Measurements from ENCODE around the gene PLEKHM1.

PLEKHM1 gene

DNA sequence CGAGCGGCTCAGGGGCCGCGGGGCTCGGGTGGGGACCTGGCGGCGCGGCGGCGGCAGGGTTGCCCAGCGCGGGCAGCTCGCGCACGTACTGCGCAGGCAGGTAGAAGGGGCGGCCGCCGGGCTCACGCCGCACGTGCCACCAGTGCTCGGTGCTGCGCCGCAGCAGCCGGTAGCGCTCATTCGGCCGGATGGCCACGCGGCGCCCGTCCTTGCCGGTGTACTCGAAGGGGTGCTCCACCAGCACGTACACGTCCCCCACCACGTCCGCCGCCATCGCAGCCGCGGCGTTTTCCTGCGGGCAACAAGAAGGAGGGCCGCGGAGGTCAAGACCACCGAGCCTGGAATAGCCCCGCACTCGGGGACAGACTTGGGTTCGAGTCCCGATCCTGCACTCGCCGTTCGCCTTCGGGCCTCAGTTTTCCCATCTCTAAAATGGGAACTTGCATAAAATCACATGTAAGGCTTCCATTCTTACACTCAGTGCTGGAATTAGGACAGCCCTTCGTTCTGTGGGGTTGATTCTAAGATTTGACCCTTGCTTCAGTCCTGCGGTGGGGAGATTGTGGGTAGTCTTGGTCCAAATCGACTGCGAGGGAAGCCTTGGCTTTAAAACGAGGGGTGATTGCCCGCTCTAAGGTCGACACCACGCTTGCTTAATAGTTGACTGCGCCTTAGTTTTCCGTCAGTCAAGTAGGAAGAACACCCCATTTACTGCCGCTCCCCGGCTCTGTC lies 60.3 kb downstream of the PLEKHM1 start:
- TF ChIP-seq Cebpa-rat (IDR thresholded peaks at IDR 0.05): no peak
- H4K20me1 ChIP-seq: peaks cover 3 to 50% (median 26%) of the 10 kb centered on the region in 11 experiments; a peak in 16 of 22 replicates
- H3K27me3 ChIP-seq: no peaks in the 10 kb centered on the region; a peak in 1 of 22 replicates
- peak overlapping the region in 9 of 11 experiments; percentile 76 to 90 (median 85); a peak in 17 of 22 replicates for H3K27ac ChIP-seq
- H3K4me3 ChIP-seq: peak overlapping the region; percentile 38 to 80 (median 70); a peak in 15 of 20 replicates
- H3K9me3 ChIP-seq (replicated peaks in 1 of 11): no peaks in the 10 kb centered on the region
- H3K9ac ChIP-seq: peak overlapping the region in 9 of 11 experiments; percentile 73 to 85 (median 79); a peak in 17 of 22 replicates
- H3K4me1 ChIP-seq: peaks cover 76 to 97% (median 93%) of the 10 kb centered on the region in 10 experiments
- H3K36me3 ChIP-seq: peaks cover 0 to 15% (median 3%) of the 10 kb centered on the region in 11 experiments; a peak in 7 of 22 replicates
- peak overlapping the region; percentile 97 to 100 (median 99) for H3K4me2 ChIP-seq

DNA sequence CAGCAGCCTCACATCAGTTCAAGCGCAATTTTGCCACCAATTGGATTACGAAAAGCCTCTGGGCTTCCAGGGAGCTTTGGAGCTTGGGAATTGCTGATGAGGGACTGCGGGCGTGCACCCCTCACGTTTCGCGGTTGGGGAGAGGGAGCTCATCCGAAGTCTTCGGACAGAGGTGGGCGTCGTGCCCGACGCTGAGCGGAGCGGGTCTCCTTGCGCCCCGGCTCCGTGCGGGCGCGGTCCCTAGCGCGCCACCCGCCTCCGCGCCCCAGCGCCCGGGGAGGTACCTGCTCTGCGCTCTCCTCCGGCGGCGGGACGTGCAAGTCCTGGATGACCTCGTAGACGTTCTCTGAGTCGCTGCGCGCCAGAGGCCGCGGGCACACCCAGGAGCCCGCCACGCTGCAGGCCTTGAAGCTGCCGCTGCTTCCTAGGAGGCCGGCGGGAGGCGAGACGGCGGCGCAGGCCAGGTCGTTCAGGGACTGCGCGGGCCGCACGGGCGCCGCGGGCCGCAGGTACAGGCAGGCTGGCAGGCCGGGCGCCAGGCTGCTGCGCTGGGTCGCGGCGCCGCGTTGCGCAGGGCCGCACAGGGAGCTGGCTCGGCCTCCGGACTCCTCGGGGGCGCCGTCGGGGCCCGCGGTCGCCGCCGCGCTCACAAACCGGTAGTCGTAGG lies 61.0 kb downstream of the PLEKHM1 start:
- no peaks in the 10 kb centered on the region for H3K9me3 ChIP-seq (replicated peaks in 1 of 11)
- peaks cover 0 to 15% (median 0%) of the 10 kb centered on the region in 11 experiments; a peak in 6 of 22 replicates for H3K36me3 ChIP-seq
- no peak for TF ChIP-seq Cebpa-rat (IDR thresholded peaks at IDR 0.05)
- H3K27me3 ChIP-seq: no peaks in the 10 kb centered on the region; a peak in 1 of 22 replicates
- peak overlapping the region in 10 of 11 experiments; percentile 68 to 90 (median 85); a peak in 19 of 22 replicates for H3K27ac ChIP-seq
- H3K4me1 ChIP-seq: peaks cover 72 to 92% (median 87%) of the 10 kb centered on the region in 10 experiments
- H3K4me3 ChIP-seq: peak overlapping the region; percentile 38 to 70 (median 52); a peak in 17 of 20 replicates
- H3K9ac ChIP-seq: peak overlapping the region in 10 of 11 experiments; percentile 64 to 85 (median 77); a peak in 18 of 22 replicates
- H4K20me1 ChIP-seq: peaks cover 3 to 57% (median 27%) of the 10 kb centered on the region in 11 experiments; a peak in 16 of 22 replicates
- H3K4me2 ChIP-seq: peak overlapping the region; percentile 97 to 100 (median 99)

DNA sequence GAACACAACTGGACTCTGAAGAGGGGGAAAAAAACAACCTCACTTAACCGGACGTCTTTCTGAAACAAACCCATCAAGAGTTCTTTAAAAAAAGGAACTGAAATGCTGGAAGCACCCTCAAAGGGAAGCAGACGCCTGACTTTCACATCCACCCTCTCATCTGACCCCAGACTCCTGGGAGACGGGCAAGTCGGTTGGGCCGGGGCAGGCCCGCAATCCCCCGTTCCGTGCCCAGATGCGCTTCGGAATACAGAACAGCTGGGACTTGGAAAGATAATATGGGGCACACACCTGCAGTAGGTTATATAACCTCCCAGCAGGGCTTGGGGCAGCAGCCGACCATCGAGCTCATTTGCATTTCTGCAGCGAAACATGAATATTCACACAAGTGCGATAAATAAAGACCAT lies 61.6 kb downstream of the PLEKHM1 start:
- H3K4me2 ChIP-seq: peak overlapping the region; percentile 97 to 100 (median 99)
- no peak for TF ChIP-seq Cebpa-rat (IDR thresholded peaks at IDR 0.05)
- H3K9ac ChIP-seq: peak overlapping the region in 10 of 11 experiments; percentile 64 to 85 (median 77); a peak in 21 of 22 replicates
- peak overlapping the region; percentile 38 to 70 (median 52); a peak in 19 of 20 replicates for H3K4me3 ChIP-seq
- H3K36me3 ChIP-seq: peaks cover 0 to 18% (median 0%) of the 10 kb centered on the region in 11 experiments; a peak in 7 of 22 replicates
- H4K20me1 ChIP-seq: peaks cover 3 to 63% (median 31%) of the 10 kb centered on the region in 11 experiments; a peak in 16 of 22 replicates
- H3K27me3 ChIP-seq: no peaks in the 10 kb centered on the region; a peak in 1 of 22 replicates
- no peaks in the 10 kb centered on the region for H3K9me3 ChIP-seq (replicated peaks in 1 of 11)
- H3K4me1 ChIP-seq: peaks cover 74 to 88% (median 82%) of the 10 kb centered on the region in 10 experiments
- H3K27ac ChIP-seq: peak overlapping the region; percentile 51 to 90 (median 85); a peak in 21 of 22 replicates

DNA sequence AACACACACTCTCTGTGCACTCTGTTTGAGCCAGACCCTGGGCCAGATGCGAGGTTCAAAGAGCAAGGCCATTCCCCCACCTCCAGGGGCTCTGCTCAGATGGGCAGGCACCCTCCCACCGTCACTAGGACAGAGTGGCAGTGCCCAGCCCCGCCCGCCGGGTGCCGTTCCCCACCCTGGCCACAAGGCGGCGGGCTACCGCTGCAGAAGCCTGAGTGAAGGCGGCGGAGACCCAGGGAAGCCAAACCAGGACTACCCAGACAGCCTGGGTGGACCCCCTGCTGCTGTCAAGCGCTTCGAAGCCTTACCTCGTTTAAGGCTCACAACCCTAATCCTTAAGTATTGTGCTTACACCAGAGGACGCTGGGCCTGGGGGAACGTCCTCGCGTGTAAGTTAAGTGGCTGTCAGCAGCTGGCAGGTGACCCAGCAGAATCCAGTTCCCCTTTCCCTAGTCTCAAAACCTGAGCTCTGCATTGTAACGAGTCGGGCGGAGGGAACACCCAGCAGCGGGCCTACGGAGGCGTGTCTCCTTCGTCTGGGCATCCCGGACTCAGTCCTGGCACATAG lies 62.4 kb downstream of the PLEKHM1 start:
- TF ChIP-seq Cebpa-rat (IDR thresholded peaks at IDR 0.05): no peak
- peaks cover 3 to 69% (median 38%) of the 10 kb centered on the region in 11 experiments; a peak in 16 of 22 replicates for H4K20me1 ChIP-seq
- H3K9ac ChIP-seq: peak overlapping the region; percentile 46 to 85 (median 77); a peak in 21 of 22 replicates
- H3K27ac ChIP-seq: peak overlapping the region; percentile 51 to 90 (median 85); a peak in 21 of 22 replicates
- no peaks in the 10 kb centered on the region; a peak in 1 of 22 replicates for H3K27me3 ChIP-seq
- H3K4me2 ChIP-seq: peak overlapping the region; percentile 97 to 100 (median 99)
- no peaks in the 10 kb centered on the region for H3K9me3 ChIP-seq (replicated peaks in 1 of 11)
- peaks cover 70 to 81% (median 74%) of the 10 kb centered on the region in 10 experiments for H3K4me1 ChIP-seq
- peaks cover 0 to 20% (median 0%) of the 10 kb centered on the region in 11 experiments; a peak in 7 of 22 replicates for H3K36me3 ChIP-seq
- H3K4me3 ChIP-seq: peak overlapping the region; percentile 38 to 70 (median 52); a peak in 19 of 20 replicates

DNA sequence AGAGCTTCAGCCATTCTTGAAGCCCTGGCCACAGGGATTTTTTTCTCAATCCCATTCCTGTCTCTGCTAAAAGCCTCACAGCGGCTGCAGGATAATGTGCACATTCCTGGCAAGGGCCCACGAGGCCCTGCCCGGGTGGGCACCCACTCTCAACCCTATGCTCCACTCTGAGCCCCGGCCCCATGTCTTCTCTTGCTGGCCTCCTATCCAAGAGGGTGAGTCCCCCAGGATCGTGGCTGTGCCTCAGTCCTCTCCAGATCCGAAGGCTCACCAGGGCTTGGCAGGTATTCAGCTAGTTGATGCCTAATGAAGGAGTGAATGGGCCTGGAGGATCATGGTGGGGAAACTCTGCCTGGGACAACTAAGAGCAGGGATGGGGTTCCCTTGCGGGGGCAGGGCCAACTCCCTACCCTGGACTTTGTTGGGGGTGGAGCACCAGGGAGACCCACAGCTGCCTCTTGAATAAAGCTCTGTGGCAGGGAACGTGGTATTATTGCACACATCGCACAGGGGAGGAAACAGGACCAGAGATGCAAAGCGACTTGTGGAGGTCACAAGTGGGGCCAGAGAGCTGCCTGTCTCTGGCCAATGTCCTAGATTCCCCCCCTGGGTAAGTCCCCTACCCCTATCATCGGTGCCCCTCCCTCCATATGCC lies 63.2 kb downstream of the PLEKHM1 start:
- Histone ChIP-seq H3K4me3 (no peak overlapping the region), H3K4me1 (peaks cover 65 to 74% (median 68%) of the 10 kb centered on the region in 10 experiments), H3K9ac (peak overlapping the region in 8 of 11 experiments; percentile 73 to 85 (median 77); a peak in 9 of 22 replicates), H3K4me2 (peak overlapping the region; percentile 97 to 100 (median 99)), H3K36me3 (peaks cover 0 to 20% (median 6%) of the 10 kb centered on the region in 11 experiments; a peak in 9 of 22 replicates), H3K27me3 (no peaks in the 10 kb centered on the region; a peak in 1 of 22 replicates), H3K27ac (peak overlapping the region in 6 of 11 experiments; percentile 83 to 90 (median 86); a peak in 9 of 22 replicates), H3K9me3 (replicated peaks in 1 of 11) (no peaks in the 10 kb centered on the region), H4K20me1 (peaks cover 3 to 69% (median 38%) of the 10 kb centered on the region in 11 experiments; a peak in 16 of 22 replicates)
- no peak for TF ChIP-seq Cebpa-rat (IDR thresholded peaks at IDR 0.05)

DNA sequence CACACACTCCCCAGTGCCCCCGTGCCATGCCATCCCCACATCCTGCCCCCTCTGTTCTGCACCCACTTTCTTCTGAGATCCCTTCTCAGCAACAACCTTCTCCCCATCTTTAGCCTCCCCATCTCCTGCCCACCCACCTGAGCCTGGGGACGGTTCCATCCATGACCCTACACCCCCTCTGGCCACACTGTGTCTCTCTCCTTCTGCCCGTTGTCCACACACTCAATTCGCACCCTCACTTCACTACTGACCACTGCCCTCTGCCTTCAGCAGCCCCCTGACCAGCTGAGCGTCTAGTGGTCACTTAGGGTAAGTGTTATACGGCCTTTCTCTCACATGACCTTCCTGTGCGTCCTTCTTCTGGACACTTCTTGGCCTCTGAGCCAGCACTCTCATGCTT lies 64.0 kb downstream of the PLEKHM1 start:
- no peak for TF ChIP-seq Cebpa-rat (IDR thresholded peaks at IDR 0.05)
- H3K4me1 ChIP-seq: peaks cover 64 to 68% (median 65%) of the 10 kb centered on the region in 10 experiments
- peak overlapping the region in 3 of 11 experiments; percentile 15 to 52 (median 44); a peak in 3 of 22 replicates for H3K9ac ChIP-seq
- H3K9me3 ChIP-seq (replicated peaks in 1 of 11): no peaks in the 10 kb centered on the region
- H3K36me3 ChIP-seq: peaks cover 0 to 25% (median 8%) of the 10 kb centered on the region in 11 experiments; a peak in 10 of 22 replicates
- H3K27ac ChIP-seq: no peak overlapping the region
- no peaks in the 10 kb centered on the region for H3K27me3 ChIP-seq
- H3K4me3 ChIP-seq: no peak overlapping the region
- H4K20me1 ChIP-seq: peaks cover 3 to 70% (median 44%) of the 10 kb centered on the region in 11 experiments; a peak in 16 of 22 replicates
- H3K4me2 ChIP-seq: peak overlapping the region in 9 of 11 experiments; percentile 69 to 100 (median 99); a peak in 15 of 22 replicates

DNA sequence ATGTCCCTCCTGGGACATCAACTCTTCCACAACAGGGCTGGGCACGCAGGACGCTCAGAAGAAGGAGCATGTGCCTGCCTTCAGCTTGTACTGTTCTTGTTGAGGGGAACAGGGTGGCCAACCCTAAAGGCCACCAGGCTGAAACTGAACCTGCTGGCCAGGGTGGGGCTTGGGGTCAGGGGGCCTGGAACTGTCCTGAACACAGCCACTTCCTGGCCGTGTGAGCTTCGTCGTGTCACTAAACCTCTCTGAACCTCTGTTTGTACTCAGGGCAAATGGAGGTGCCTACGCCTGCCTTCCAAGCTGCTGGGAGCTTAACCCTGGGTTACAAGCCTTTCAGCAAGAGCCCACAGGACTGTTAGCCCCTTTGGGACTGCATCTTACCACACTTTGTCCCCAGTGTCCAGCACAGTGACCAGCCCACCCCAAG lies 64.5 kb downstream of the PLEKHM1 start:
- Histone ChIP-seq H3K9me3 (replicated peaks in 1 of 11) (no peaks in the 10 kb centered on the region), H3K9ac (peak overlapping the region in 6 of 11 experiments; percentile 6 to 61 (median 48); a peak in 5 of 22 replicates), H3K36me3 (peaks cover 0 to 28% (median 8%) of the 10 kb centered on the region in 11 experiments; a peak in 11 of 22 replicates), H3K27me3 (no peaks in the 10 kb centered on the region), H3K4me1 (peaks cover 58 to 63% (median 59%) of the 10 kb centered on the region in 10 experiments), H3K27ac (no peak overlapping the region), H3K4me3 (no peak overlapping the region), H3K4me2 (peak overlapping the region; percentile 65 to 100 (median 80)), H4K20me1 (peaks cover 3 to 75% (median 49%) of the 10 kb centered on the region in 11 experiments; a peak in 16 of 22 replicates)
- no peak for TF ChIP-seq Cebpa-rat (IDR thresholded peaks at IDR 0.05)

Measured in BLaER1 treated with 17β-estradiol and CSF1 and Interleukin-3, amounts not matched to agents 10 nM and 100 nM (cell line).